Neural progenitor cell (in vitro differentiated cells): ENCODE results near the gene WFIKKN1. TPM values are rescaled to one million over a fixed set of nuclear protein-coding genes. Genes with fewer than 3 reads are reported as not detected.

ENCODE experiments used
- DNase-seq: peaks from one replicate; pipeline ENCODE4 v3.0.0-alpha.2; 2016; ENCODE audit warnings: low spot score
- H2AFZ ChIP-seq: fragments of 200-600 bp; sonication (generic); replicated peaks from 2 replicates; pipeline ENCODE4 v1.6.1; 2016; ENCODE audit warnings: antibody characterized with exemption
- H3F3A ChIP-seq: fragments of 200-600 bp; sonication (generic); 2 replicates; pipeline ENCODE4 v1.6.1; 2016; ENCODE audit warnings: antibody characterized with exemption, low read depth
- H3K27ac ChIP-seq: fragments of 200-600 bp; sonication (generic); 2 replicates; pipeline ENCODE4 v1.5.1; 2016; ENCODE audit warnings: mild to moderate bottlenecking
- H3K27me3 ChIP-seq: fragments of 200-600 bp; sonication (generic); 2 replicates; pipeline ENCODE4 v1.6.1; 2016; ENCODE audit warnings: mild to moderate bottlenecking, moderate library complexity
- H3K36me3 ChIP-seq: fragments of 200-600 bp; sonication (generic); 2 replicates; pipeline ENCODE4 v1.5.1; 2016
- H3K4me1 ChIP-seq: fragments of 200-600 bp; sonication (generic); 2 replicates; pipeline ENCODE4 v1.6.1; 2016; ENCODE audit warnings: mixed run types
- H3K4me2 ChIP-seq: fragments of 200-600 bp; sonication (generic); 2 replicates; pipeline ENCODE4 v1.6.1; 2016
- H3K4me3 ChIP-seq: fragments of 200-600 bp; sonication (generic); 2 replicates; pipeline ENCODE4 v1.5.1; 2016
- H3K79me2 ChIP-seq: fragments of 200-600 bp; sonication (generic); 2 replicates; pipeline ENCODE4 v1.6.1; 2016; ENCODE audit warnings: low read depth
- H3K9ac ChIP-seq: fragments of 200-600 bp; sonication (generic); 2 replicates; pipeline ENCODE4 v1.6.1; 2016
- H3K9me3 ChIP-seq: fragments of 200-600 bp; sonication (generic); 2 replicates; pipeline ENCODE4 v1.5.1; 2016; ENCODE audit warnings: low read depth
- H4K20me1 ChIP-seq: fragments of 200-600 bp; sonication (generic); 2 replicates; pipeline ENCODE4 v1.6.1; 2016; ENCODE audit warnings: low read depth
- H3K27ac Mint-ChIP-seq: 3 replicates; pipeline ENCODE4 v1.8.0; 2021; ENCODE audit warnings: mixed read lengths
- H3K27me3 Mint-ChIP-seq: 2 replicates; pipeline ENCODE4 v1.8.0; 2022; ENCODE audit warnings: low read depth, mild to moderate bottlenecking, inconsistent platforms, moderate library complexity, mixed read lengths; ENCODE audit not compliant: insufficient read depth
- H3K36me3 Mint-ChIP-seq: 3 replicates; pipeline ENCODE4 v1.8.0; 2021; ENCODE audit warnings: mixed read lengths
- H3K4me1 Mint-ChIP-seq: 3 replicates; pipeline ENCODE4 v1.8.0; 2021; ENCODE audit warnings: mixed read lengths
- H3K4me3 Mint-ChIP-seq: 3 replicates; pipeline ENCODE4 v1.8.0; 2021; ENCODE audit warnings: mild to moderate bottlenecking, moderate library complexity, mixed read lengths
- H3K9me3 Mint-ChIP-seq: 3 replicates; pipeline ENCODE4 v1.8.0; 2020; ENCODE audit warnings: mixed read lengths
- CTCF ChIP-seq: fragments of 200-600 bp; sonication (generic); IDR thresholded peaks from 2 replicates; pipeline ENCODE4 v1.5.1; 2017; ENCODE audit warnings: antibody characterized with exemption, mild to moderate bottlenecking
- EZH2 ChIP-seq: fragments of 200-600 bp; sonication (generic); IDR thresholded peaks from 2 replicates; pipeline ENCODE4 v1.6.1; 2017; ENCODE audit warnings: antibody characterized with exemption, mild to moderate bottlenecking, moderate library complexity
- EZH2phosphoT487 ChIP-seq: fragments of 200-600 bp; sonication (generic); IDR thresholded peaks from 2 replicates; pipeline ENCODE4 v1.6.1; 2017; ENCODE audit warnings: antibody characterized with exemption
- total RNA-seq: library from RNA; depleted of rRNA; stranded (reverse); fragments of >200 nt; gene quantifications from 2 replicates; pipeline ENCODE4 v1.2.3, GENCODE V29; 2015; ENCODE audit warnings: low replicate concordance

The WFIKKN1 gene
- total RNA-seq, 1 donor from 2014 or later: 5.9 TPM

GRCh38 chr16:631808-632358 lies 1.1 kb downstream of the WFIKKN1 start:
- Mint-ChIP-seq H3K36me3 (peaks cover 3% of the 10 kb centered on the region), H3K9me3 (peaks cover 3% of the 10 kb centered on the region), H3K27ac (no peak overlapping the region), H3K4me1 (peaks cover 21% of the 10 kb centered on the region), H3K4me3 (peak overlapping the region; percentile 67), H3K27me3 (peaks cover 9% of the 10 kb centered on the region)
- Histone ChIP-seq H3K27me3 (no peaks in the 10 kb centered on the region), H3K79me2 (peaks cover 12% of the 10 kb centered on the region), H3K9ac (no peak overlapping the region), H3K9me3 (no peaks in the 10 kb centered on the region), H3K36me3 (no peaks in the 10 kb centered on the region), H2AFZ (no peak overlapping the region), H3F3A (peaks cover 27% of the 10 kb centered on the region), H3K4me1 (peaks cover 26% of the 10 kb centered on the region), H3K27ac (no peak overlapping the region), H3K4me2 (peak overlapping the region; percentile 93), H4K20me1 (peaks cover 43% of the 10 kb centered on the region), H3K4me3 (no peak overlapping the region)
- DNase-seq: no peak
- no peak for TF ChIP-seq CTCF
- no peak for TF ChIP-seq EZH2phosphoT487
- no peak for TF ChIP-seq EZH2

- H3K36me3 ChIP-seq: no peaks in the 10 kb centered on the region
Measured at GRCh38 chr16:632486-633335, 1.9 kb downstream of the WFIKKN1 start.

GRCh38 chr16:633336-634050 lies 2.7 kb downstream of the WFIKKN1 start:
- Histone ChIP-seq H3F3A (peaks cover 36% of the 10 kb centered on the region), H3K9ac (no peak overlapping the region), H4K20me1 (peaks cover 43% of the 10 kb centered on the region), H3K4me3 (no peak overlapping the region), H3K79me2 (peaks cover 12% of the 10 kb centered on the region), H3K27me3 (no peaks in the 10 kb centered on the region), H3K36me3 (no peaks in the 10 kb centered on the region), H3K9me3 (no peaks in the 10 kb centered on the region), H3K27ac (no peak overlapping the region), H3K4me2 (no peak overlapping the region), H3K4me1 (peaks cover 36% of the 10 kb centered on the region), H2AFZ (no peak overlapping the region)
- H3K4me3 Mint-ChIP-seq: no peak overlapping the region
- H3K9me3 Mint-ChIP-seq: peaks cover 3% of the 10 kb centered on the region
- H3K27ac Mint-ChIP-seq: no peak overlapping the region
- peaks cover 3% of the 10 kb centered on the region for H3K36me3 Mint-ChIP-seq
- peaks cover 13% of the 10 kb centered on the region for H3K27me3 Mint-ChIP-seq
- no peak for DNase-seq
- H3K4me1 Mint-ChIP-seq: peaks cover 29% of the 10 kb centered on the region
- TF ChIP-seq CTCF (no peak), EZH2 (no peak), EZH2phosphoT487 (no peak)

More at GRCh38 chr16:632486-633335, 1.9 kb downstream of the WFIKKN1 start:
- no peak overlapping the region for H3K27ac ChIP-seq
- Mint-ChIP-seq H3K9me3 (peaks cover 3% of the 10 kb centered on the region), H3K36me3 (peaks cover 3% of the 10 kb centered on the region), H3K27ac (no peak overlapping the region), H3K27me3 (peaks cover 12% of the 10 kb centered on the region), H3K4me3 (peak overlapping the region; percentile 27), H3K4me1 (peaks cover 26% of the 10 kb centered on the region)
- H3K9me3 ChIP-seq: no peaks in the 10 kb centered on the region
- H3K4me2 ChIP-seq: peak overlapping the region; percentile 93
- peaks cover 43% of the 10 kb centered on the region for H4K20me1 ChIP-seq
- H3K9ac ChIP-seq: no peak overlapping the region
- no peak overlapping the region for H2AFZ ChIP-seq
- H3K4me3 ChIP-seq: no peak overlapping the region
- H3K79me2 ChIP-seq: peaks cover 12% of the 10 kb centered on the region
- no peak for TF ChIP-seq EZH2
- no peak for TF ChIP-seq CTCF
- TF ChIP-seq EZH2phosphoT487: no peak
- no peak for DNase-seq
- peaks cover 30% of the 10 kb centered on the region for H3K4me1 ChIP-seq
- peaks cover 33% of the 10 kb centered on the region for H3F3A ChIP-seq
- no peaks in the 10 kb centered on the region for H3K27me3 ChIP-seq
